GM12878 (cell line): ENCODE measurements around the gene PTX4.
"Not testable (repeated sequence)": the region's sequence is repeated elsewhere in the genome, so short reads cannot be mapped to it uniquely, and the experiment has no call there.

ENCODE experiments used
- CEBPB ChIP-seq, 2 experiments: fragments of 150-350 bp in 1 of 2; IDR thresholded peaks; 2 replicates each; pipeline ENCODE4 v1.6.1; 2012 to 2014; ENCODE audit warnings: low read depth in 2 of 2, low read length in 2 of 2, borderline replicate concordance in 1 of 2, inconsistent platforms in 1 of 2
- MTA3 ChIP-seq: IDR thresholded peaks from 2 replicates; pipeline ENCODE4 v1.6.1; 2012; ENCODE audit warnings: low read length, inconsistent platforms, borderline replicate concordance
- NR2C2 ChIP-seq: IDR thresholded peaks from 2 replicates; pipeline ENCODE4 v1.6.1; 2011; ENCODE audit warnings: borderline replicate concordance, low read depth; ENCODE audit not compliant: control insufficient read depth, insufficient read length
- POLR2A ChIP-seq: IDR thresholded peaks from 2 replicates; pipeline ENCODE4 v1.6.1; 2011; ENCODE audit warnings: low read depth, mild to moderate bottlenecking, low read length
- POLR2AphosphoS5 ChIP-seq: IDR thresholded peaks from 2 replicates; pipeline ENCODE4 v1.6.1; 2011; ENCODE audit warnings: mild to moderate bottlenecking, low read length, inconsistent platforms
- SMC3 ChIP-seq: IDR thresholded peaks from 2 replicates; pipeline ENCODE4 v1.6.1; 2011; ENCODE audit warnings: low read length, improper control_type of control experiment, borderline replicate concordance
- SPI1 ChIP-seq: IDR thresholded peaks from 2 replicates; pipeline ENCODE4 v1.6.1; 2011; ENCODE audit warnings: low read depth, mild to moderate bottlenecking, low read length, moderate library complexity, borderline replicate concordance; ENCODE audit not compliant: insufficient read depth
- TAF1 ChIP-seq: IDR thresholded peaks from 2 replicates; pipeline ENCODE4 v1.6.1; 2011; ENCODE audit warnings: mild to moderate bottlenecking, low read depth, low read length, borderline replicate concordance
- TF ChIP-seq, protein P1 (sequence below): IDR thresholded peaks from 2 replicates; pipeline ENCODE4 v1.6.1; 2011; ENCODE audit warnings: low read depth, low read length, improper control_type of control experiment, borderline replicate concordance
- TF ChIP-seq, protein P2 (sequence below), 3 experiments: IDR thresholded peaks in 2 of 3; conservative IDR thresholded peaks in 1 of 3; 2 replicates each; pipeline ENCODE4 v1.5.1; 2011; ENCODE audit warnings: low read depth in 3 of 3, low read length in 3 of 3, mild to moderate bottlenecking in 3 of 3, control low read depth in 2 of 3, moderate library complexity in 2 of 3, inconsistent platforms in 1 of 3, mixed read lengths in 1 of 3; ENCODE audit not compliant: control insufficient read depth in 2 of 3, insufficient read depth in 1 of 3; ENCODE audit errors: extremely low read depth in 1 of 3
- TF ChIP-seq, protein P3 (sequence below): IDR thresholded peaks from 2 replicates; pipeline ENCODE4 v1.6.1; 2012; ENCODE audit warnings: low read depth, low read length, improper control_type of control experiment
- TF ChIP-seq, protein P4 (sequence below): fragments of 450-650 bp; IDR thresholded peaks from 2 replicates; pipeline ENCODE4 v1.6.1; 2014; ENCODE audit warnings: mild to moderate bottlenecking

DNA sequence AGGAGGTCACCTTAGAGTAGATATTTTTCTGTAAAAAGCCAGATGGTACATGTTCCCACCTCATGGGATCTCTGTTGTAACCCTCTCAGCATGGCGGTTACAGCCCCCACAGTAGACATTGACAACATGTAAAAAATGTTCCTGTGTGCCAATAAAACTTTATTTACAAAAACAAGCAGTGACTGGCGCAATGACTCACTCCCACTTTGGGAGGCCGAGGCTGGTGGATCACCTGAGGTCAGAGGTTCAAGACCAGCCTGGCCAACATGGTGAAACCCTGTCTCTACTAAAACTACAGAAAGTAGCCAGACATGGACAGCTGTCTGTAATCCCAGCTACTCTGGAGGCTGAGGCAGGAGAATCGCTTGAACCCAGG lies 49.1 kb downstream of the PTX4 start:
- not testable (repeated sequence) for TF ChIP-seq MTA3; POLR2A; SPI1; CEBPB (IDR thresholded peaks at IDR 0.05; ENCODE audit: borderline replicate concordance in 1 of 2, low read depth in 2 of 2, low read length in 2 of 2); POLR2AphosphoS5; TAF1; NR2C2; SMC3
- TF ChIP-seq, protein P1, sequence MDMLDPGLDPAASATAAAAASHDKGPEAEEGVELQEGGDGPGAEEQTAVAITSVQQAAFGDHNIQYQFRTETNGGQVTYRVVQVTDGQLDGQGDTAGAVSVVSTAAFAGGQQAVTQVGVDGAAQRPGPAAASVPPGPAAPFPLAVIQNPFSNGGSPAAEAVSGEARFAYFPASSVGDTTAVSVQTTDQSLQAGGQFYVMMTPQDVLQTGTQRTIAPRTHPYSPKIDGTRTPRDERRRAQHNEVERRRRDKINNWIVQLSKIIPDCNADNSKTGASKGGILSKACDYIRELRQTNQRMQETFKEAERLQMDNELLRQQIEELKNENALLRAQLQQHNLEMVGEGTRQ = not testable (repeated sequence)
- TF ChIP-seq, protein P2, sequence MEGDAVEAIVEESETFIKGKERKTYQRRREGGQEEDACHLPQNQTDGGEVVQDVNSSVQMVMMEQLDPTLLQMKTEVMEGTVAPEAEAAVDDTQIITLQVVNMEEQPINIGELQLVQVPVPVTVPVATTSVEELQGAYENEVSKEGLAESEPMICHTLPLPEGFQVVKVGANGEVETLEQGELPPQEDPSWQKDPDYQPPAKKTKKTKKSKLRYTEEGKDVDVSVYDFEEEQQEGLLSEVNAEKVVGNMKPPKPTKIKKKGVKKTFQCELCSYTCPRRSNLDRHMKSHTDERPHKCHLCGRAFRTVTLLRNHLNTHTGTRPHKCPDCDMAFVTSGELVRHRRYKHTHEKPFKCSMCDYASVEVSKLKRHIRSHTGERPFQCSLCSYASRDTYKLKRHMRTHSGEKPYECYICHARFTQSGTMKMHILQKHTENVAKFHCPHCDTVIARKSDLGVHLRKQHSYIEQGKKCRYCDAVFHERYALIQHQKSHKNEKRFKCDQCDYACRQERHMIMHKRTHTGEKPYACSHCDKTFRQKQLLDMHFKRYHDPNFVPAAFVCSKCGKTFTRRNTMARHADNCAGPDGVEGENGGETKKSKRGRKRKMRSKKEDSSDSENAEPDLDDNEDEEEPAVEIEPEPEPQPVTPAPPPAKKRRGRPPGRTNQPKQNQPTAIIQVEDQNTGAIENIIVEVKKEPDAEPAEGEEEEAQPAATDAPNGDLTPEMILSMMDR (IDR thresholded peaks at IDR 0.05 in 2 of 3, conservative IDR thresholded peaks at IDR 0.05 in 1 of 3; ENCODE audit: control insufficient read depth in 2 of 3, extremely low read depth in 1 of 3, insufficient read depth in 1 of 3, low read depth in 3 of 3, low read length in 3 of 3) = not testable (repeated sequence)
- TF ChIP-seq, protein P3, sequence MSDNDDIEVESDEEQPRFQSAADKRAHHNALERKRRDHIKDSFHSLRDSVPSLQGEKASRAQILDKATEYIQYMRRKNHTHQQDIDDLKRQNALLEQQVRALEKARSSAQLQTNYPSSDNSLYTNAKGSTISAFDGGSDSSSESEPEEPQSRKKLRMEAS = not testable (repeated sequence)
- TF ChIP-seq, protein P4, sequence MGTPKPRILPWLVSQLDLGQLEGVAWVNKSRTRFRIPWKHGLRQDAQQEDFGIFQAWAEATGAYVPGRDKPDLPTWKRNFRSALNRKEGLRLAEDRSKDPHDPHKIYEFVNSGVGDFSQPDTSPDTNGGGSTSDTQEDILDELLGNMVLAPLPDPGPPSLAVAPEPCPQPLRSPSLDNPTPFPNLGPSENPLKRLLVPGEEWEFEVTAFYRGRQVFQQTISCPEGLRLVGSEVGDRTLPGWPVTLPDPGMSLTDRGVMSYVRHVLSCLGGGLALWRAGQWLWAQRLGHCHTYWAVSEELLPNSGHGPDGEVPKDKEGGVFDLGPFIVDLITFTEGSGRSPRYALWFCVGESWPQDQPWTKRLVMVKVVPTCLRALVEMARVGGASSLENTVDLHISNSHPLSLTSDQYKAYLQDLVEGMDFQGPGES = not testable (repeated sequence)
